Measurements from ENCODE around the gene RFPL2.

GRCh38 chr22:32205974-32206773 lies 1.3 kb upstream of the RFPL2 start:
- TF ChIP-seq EGR1 (IDR thresholded peaks at IDR 0.05), result no peak
- TF ChIP-seq, protein P1, sequence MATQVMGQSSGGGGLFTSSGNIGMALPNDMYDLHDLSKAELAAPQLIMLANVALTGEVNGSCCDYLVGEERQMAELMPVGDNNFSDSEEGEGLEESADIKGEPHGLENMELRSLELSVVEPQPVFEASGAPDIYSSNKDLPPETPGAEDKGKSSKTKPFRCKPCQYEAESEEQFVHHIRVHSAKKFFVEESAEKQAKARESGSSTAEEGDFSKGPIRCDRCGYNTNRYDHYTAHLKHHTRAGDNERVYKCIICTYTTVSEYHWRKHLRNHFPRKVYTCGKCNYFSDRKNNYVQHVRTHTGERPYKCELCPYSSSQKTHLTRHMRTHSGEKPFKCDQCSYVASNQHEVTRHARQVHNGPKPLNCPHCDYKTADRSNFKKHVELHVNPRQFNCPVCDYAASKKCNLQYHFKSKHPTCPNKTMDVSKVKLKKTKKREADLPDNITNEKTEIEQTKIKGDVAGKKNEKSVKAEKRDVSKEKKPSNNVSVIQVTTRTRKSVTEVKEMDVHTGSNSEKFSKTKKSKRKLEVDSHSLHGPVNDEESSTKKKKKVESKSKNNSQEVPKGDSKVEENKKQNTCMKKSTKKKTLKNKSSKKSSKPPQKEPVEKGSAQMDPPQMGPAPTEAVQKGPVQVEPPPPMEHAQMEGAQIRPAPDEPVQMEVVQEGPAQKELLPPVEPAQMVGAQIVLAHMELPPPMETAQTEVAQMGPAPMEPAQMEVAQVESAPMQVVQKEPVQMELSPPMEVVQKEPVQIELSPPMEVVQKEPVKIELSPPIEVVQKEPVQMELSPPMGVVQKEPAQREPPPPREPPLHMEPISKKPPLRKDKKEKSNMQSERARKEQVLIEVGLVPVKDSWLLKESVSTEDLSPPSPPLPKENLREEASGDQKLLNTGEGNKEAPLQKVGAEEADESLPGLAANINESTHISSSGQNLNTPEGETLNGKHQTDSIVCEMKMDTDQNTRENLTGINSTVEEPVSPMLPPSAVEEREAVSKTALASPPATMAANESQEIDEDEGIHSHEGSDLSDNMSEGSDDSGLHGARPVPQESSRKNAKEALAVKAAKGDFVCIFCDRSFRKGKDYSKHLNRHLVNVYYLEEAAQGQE (IDR thresholded peaks at IDR 0.05; ENCODE audit: low read depth), result no peak
